Measurements from ENCODE around the gene NYAP2.
A peak's percentile ranks its signal among the peaks of the same experiment; 100 is the strongest.

The NYAP2 gene

DNA sequence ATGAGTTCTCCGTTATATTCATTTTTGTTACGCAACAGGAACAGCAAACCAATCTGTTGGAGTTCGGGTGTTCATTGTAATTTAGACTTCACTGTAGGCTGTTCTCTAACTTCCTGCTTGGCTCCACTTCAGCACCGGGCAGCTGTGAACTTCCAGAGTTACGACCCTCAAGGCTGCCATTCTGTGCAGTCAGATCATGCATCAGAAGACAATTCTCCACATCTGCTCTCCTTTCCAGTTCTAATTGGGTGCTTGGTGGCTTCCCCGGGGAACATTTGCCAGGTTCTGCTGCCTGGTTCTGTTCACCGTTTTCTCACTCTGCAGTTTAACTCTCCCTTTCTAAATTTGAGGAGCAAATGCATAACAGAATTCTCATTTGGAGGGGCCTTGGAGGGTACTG, 237.7 kb downstream of the NYAP2 start:
- DNase-seq, result no peak

DNA sequence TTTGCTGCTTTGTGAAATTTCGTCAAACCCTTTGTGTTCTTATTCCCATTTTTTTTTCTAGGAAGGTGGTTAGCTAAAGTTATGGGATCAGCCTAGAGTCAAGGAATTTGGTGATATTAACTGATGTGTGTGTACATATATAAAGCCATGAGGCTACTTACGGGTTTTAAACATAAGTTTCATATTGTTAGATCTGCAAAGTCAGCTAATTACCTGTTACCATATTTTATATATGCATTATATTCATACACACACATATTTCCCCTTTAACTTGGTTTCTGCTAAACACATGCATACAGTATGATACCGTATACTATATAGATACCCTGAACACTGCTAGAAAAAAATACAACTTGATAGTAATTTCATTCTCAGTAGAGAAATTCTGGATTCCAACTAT, 241.0 kb downstream of the NYAP2 start:
- no peak for DNase-seq

DNA sequence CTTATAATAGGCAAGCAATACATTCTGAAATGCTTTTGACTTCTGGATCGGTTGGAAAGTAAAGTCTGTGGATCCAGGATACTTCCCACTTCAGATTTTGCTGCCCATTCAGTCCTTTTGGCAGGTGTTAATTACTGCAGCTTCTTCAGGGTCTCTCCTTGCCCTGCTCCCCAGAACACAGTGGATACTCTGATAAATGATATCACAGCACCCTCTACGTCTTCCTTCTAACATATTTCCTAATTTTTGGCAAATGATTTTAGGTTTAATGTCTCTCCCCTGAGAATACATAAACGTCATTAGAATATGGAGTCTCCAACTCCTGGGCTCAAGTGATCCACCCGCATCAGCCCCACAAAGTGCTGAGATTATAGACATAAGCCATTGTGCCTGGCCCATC, 249.8 kb downstream of the NYAP2 start:
- no peak for DNase-seq

DNA sequence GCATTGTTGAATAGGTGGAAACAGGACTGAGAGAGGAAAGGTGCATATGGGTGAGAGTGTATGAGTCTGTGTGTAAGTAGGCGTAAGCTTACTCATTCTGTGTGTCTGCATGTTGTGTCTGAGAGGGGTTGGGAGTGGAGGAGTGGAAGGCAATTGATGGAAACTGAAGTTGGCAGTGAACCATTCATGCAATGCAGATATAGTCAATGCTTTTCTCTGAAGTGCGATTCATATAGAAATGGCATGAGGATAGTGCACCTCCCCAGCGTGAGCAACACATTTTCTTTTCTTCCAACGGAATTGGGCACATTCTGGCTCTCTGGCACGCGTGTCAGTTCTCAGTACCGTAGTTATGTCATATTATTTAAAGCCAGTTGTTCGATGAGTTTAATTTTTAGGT, 250.5 kb downstream of the NYAP2 start:
- no peak for DNase-seq

- peak; percentile 85 for DNase-seq
Observed at GRCh38 chr2:225660262-225661131, 261.0 kb downstream of the NYAP2 start.

GRCh38 chr2:225662101-225662500, 262.6 kb downstream of the NYAP2 start:
- no peak for DNase-seq

GRCh38 chr2:225667445-225667844, 267.9 kb downstream of the NYAP2 start:
- DNase-seq, result no peak

DNA sequence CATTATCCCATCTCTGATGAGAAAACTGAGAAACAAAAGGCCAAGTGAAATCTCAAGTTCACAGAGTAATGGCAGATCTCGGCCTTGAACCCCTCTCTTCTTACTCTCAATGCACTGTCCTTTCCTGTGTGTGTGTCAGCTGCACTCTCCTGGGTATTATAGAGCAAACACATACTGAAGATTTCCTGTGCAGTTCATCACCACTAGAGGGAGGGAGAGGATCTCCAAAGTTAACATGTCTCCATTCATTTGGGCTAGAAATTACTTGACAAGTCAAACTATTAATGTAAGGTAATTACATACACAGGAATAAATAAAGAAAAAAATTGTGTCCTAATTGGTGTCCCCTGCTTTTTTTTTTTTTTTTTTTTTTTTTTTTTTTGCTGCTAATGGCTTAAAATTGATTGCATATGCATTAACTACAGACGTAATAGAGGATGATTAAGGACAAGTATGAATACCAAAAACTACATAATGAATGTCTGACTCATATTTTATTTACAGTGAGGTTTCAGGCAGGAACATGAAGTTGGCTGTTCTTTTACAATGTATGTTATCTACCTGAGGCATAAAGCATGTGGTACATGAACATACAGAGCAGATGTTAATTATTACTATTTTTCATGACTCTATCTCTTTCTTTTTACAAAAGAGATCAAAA, 269.2 kb downstream of the NYAP2 start:
- DNase-seq, result peak; percentile 81

DNA sequence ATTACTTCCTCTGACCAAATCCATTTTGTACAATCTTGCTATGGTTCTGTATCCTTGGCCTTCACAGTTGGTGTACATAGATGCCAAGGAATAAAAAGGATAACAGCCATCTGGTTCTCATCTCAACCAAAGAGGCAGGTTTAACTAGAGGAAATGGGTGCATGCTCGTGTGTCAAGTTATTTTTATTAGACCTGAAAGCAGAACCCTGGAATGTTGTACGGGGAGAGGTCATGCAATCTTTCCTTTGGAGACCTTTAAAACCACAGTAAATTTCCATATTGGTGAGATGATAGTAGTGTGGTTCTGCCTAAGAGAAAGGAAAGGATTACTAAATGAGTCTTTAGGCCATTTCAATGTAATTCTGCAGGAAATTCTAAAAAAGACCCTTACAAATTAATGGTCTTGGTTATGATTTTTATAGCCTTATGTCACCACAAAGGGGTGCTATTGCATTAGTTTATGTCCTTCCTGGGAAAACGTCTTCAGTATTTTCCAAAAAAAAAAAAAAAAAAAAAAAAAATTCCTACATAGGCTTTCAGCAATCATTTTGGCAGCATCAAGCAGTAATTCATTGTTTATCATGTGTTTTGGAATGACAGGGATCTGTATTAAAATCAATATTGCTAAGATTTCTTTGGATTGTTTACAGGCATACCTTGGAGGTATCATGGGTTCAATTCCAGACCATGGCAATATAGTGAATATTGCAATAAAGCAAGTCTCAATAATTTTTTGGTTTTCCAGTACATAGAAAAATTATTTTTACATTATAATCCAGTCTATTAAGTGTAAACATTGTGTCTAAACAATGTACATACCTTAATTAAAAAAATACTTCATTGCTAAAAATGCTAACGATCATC, 270.8 kb downstream of the NYAP2 start:
- peak; percentile 64 for DNase-seq

DNA sequence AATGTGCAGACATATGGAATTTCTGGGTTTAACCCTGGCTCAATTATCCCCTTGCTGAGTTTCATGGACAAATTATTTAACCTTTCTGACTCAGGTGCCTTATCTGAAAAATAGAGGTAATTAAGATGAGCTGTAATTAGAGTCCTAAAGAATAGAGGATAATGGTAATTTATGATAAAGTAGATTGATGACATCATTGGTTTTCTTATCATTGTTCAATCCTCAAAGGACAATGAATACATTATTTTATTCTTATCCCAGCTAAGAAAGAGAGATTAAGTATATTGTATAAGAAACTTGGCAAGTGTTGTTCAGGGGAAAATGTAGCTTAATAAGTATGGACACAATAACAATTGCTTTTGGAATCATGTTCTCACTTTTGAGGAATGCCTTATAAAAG, 279.3 kb downstream of the NYAP2 start:
- DNase-seq, result no peak

GRCh38 chr2:225683258-225683657, 283.7 kb downstream of the NYAP2 start:
- no peak for DNase-seq

DNA sequence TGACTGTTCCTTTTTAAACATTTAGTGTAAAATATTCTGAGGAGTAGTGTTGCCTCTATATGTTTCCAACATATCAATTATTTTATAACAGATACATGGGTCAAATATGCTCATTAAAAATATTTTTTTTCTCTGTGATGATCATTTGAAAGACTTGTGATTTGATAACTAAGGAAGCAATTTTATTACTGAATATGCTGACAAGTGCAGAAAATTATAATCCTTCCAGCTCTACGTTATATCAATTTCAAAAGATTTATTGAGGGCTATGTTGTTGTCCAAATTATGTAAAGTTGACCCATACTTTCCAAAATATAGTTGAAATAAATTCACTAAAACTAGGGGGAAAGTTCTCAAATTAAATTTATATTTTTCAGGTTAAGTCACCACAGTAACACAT, 290.6 kb downstream of the NYAP2 start:
- DNase-seq, result no peak

- no peak for DNase-seq
Observed at GRCh38 chr2:225691711-225692110, 292.2 kb downstream of the NYAP2 start.

DNA sequence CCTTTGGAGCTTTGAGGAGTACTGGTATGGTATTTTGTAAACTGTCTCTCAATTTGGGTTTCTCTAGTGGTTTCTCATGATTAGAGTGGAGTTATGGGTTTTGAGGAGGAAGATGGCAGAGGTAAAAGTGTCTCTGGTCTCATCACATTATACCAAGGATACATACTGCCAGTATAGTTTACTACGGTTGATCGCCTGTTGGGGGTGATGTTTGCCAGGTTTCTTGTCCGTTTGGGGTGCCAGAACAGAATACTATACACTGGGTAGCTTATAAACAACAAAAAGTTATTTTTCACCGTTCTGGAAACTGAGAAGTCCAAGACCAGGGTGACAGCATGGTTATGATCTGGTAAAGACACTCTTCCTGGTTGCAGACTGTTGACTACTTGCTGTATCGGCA, 293.7 kb downstream of the NYAP2 start:
- no peak for DNase-seq

GRCh38 chr2:225694664-225695063, 295.2 kb downstream of the NYAP2 start:
- no peak for DNase-seq

GRCh38 chr2:225697936-225698335, 298.4 kb downstream of the NYAP2 start:
- DNase-seq, result no peak
